AG09309 (cell line): ENCODE results near the gene PDE1C.

ENCODE experiments used
- DNase-seq: peaks from one replicate; pipeline ENCODE4 v3.0.0-alpha.2; 2010; ENCODE audit warnings: low read depth
- H3K4me3 ChIP-seq: 2 replicates; pipeline ENCODE4 v1.5.1; 2011; ENCODE audit warnings: mild to moderate bottlenecking, low read depth, low read length, moderate library complexity; ENCODE audit not compliant: control insufficient read depth
- TF ChIP-seq, protein P1 (sequence below): IDR thresholded peaks from 2 replicates; pipeline ENCODE4 v1.5.1; 2011; ENCODE audit warnings: mild to moderate bottlenecking, low read depth, low read length, inconsistent platforms; ENCODE audit not compliant: insufficient read depth, control insufficient read depth; ENCODE audit errors: missing control alignments

PDE1C gene

GRCh38 chr7:31991846-31992245 is 78.4 kb downstream of the PDE1C start:
- DNase-seq: no peak
- TF ChIP-seq, protein P1, sequence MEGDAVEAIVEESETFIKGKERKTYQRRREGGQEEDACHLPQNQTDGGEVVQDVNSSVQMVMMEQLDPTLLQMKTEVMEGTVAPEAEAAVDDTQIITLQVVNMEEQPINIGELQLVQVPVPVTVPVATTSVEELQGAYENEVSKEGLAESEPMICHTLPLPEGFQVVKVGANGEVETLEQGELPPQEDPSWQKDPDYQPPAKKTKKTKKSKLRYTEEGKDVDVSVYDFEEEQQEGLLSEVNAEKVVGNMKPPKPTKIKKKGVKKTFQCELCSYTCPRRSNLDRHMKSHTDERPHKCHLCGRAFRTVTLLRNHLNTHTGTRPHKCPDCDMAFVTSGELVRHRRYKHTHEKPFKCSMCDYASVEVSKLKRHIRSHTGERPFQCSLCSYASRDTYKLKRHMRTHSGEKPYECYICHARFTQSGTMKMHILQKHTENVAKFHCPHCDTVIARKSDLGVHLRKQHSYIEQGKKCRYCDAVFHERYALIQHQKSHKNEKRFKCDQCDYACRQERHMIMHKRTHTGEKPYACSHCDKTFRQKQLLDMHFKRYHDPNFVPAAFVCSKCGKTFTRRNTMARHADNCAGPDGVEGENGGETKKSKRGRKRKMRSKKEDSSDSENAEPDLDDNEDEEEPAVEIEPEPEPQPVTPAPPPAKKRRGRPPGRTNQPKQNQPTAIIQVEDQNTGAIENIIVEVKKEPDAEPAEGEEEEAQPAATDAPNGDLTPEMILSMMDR: no peak

DNA sequence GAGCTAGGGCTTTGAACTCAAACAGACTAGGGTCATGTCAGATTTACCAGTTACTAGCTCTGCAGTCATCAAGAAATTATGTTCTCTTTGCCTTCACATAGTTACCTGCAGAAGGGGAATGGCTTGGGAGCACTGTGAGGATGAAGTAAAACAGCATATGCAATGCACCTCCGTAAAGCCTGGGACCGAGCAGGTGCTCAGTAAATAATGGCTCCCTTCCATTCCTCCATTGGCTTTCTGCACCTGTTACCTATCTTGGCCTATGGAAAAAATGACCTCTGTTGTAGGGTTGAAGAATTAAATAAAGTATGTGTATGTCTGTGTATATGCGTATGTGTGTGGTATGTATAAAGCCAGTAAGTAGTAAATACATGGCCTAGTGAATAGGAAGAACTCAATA is 78.8 kb downstream of the PDE1C start:
- DNase-seq: no peak
- TF ChIP-seq, protein P1: no peak
- H3K4me3 ChIP-seq: no peak overlapping the region

More at GRCh38 chr7:31991846-31992245, 78.4 kb downstream of the PDE1C start:
- no peak overlapping the region for H3K4me3 ChIP-seq

DNA sequence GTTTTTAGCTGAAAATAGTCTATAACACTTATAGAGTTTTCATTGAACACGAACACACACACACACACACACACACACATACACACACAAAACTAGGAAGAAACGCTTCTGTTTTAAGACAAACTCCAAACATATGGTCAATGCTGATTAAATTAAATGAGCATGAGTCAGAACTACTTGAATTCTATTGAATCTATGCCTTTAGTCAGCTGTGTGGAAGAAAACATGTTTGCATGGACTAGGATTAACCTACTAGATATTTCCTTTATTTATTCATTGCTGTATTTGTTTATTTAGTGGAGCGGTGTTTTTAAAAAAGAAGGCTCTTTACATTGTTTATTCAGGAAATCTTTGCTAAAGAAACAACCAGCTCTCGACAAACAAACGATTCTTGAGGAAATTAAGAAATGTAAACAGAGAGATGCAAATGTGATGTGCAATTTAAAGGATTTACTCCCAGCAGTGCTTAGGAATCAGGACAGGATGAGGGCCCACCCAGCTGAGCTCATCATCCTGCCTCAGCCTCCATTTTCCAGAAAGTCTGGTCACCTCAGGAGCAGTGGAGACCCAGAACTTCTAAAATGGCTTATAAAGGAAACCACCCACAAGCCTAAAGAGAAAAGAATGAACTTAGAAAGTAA is 83.2 kb downstream of the PDE1C start:
- DNase-seq: no peak
- H3K4me3 ChIP-seq: no peak overlapping the region
- TF ChIP-seq, protein P1: no peak

GRCh38 chr7:31982962-31983361 is 87.2 kb downstream of the PDE1C start:
- TF ChIP-seq, protein P1: no peak
- no peak for DNase-seq
- no peak overlapping the region for H3K4me3 ChIP-seq

DNA sequence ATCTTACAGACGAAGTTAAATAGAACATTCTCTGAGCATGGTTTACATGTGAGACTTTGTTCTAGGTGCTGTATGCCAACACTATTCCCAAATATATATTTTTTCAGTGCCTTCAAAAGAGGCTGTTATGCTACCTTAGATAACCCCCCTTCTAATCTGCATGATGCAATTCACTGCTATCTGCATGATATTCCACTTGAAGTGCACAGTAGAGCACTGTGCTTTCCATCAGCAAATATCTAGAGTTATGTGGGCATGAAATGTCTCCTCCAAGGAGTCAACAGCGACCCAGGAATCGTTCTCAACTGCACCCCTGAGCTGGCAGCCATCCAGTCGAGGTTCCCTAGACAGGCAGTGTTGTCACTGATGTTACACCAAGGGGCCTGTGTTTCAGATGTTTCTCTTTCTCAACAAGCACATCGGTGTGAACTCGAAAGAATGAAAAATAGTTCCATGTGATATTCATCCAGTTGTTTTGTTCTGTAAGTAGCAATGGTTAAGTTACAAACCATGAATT is 88.3 kb downstream of the PDE1C start:
- DNase-seq: no peak
- TF ChIP-seq, protein P1: no peak
- H3K4me3 ChIP-seq: no peak overlapping the region

DNA sequence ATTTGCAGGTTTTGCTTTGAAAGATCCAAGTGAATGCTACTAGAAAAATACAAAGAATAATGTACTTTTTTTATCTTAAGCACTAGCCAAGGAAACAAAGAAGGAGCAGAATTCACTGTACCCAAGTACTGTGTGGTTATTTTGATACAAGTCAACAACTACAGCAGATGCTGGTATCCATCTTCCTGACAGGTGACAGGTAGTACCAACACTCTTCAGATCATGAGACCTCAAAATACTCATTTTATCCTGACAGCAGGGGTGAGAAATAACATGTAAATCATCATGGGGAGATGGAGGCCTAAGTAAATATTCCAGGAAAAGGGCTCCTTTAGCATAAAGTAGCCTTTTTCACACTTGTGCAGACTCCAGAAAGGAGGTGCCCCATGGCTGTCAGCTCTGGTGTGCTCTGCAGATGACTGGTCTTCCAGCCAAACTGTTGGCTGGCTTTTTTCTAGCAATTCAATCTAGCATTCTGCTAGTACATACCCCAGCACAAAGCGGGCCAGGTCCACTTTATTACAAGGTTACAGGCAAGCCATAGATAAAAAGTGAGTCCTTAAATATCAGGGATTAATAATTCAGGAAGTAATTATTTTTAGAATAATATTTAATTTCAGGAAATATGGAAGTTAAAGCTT is 90.4 kb downstream of the PDE1C start:
- TF ChIP-seq, protein P1: no peak
- DNase-seq: no peak
- no peak overlapping the region for H3K4me3 ChIP-seq
